Right lung (tissue), 5 donors: Measurements from ENCODE around the gene AGBL1. TPM values are rescaled to one million over a fixed set of nuclear protein-coding genes. Genes with fewer than 3 reads are reported as not detected.
"Not testable (repeated sequence)": the region's sequence is repeated elsewhere in the genome, so short reads cannot be mapped to it uniquely, and the experiment has no call there.

ENCODE experiments used
- DNase-seq, 2 donors: peaks; one replicate each; pipeline ENCODE4 v3.0.0-alpha.2; 2013
- polyA plus RNA-seq, 5 donors: library from polyadenylated mRNA; unstranded; fragments of 120-200 nt; gene quantifications; one replicate each; pipeline versions ENCODE4 v1.2.1 to v1.2.3, GENCODE V29; 2013; ENCODE audit warnings: inconsistent platforms in 1 of 5, low replicate concordance in 1 of 5; ENCODE audit not compliant: insufficient read length in 5 of 5, insufficient read depth in 1 of 5

Gene AGBL1
- polyA plus RNA-seq, 5 donors: 0.05 to 0.26 (median 0.07) TPM

DNA sequence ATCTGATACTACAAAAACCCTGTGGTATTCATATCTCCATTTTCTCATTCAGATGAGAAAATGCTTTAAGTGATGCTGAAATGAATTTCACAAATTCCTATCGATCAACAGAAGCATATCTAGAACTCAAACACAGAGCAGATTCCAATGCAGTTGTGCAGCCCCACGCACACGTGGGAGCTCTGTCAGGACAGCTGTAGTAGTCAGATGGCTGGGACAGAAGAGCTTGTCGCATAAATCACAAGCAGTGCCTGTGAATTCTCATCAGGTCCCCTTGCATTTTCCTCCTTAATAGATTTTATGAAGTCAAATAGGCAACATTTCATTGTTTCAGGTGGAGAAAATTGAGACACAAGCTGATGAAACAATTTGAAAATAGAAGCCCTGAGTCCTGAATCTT lies 792.3 kb downstream of the AGBL1 start:
- no peak for DNase-seq

DNA sequence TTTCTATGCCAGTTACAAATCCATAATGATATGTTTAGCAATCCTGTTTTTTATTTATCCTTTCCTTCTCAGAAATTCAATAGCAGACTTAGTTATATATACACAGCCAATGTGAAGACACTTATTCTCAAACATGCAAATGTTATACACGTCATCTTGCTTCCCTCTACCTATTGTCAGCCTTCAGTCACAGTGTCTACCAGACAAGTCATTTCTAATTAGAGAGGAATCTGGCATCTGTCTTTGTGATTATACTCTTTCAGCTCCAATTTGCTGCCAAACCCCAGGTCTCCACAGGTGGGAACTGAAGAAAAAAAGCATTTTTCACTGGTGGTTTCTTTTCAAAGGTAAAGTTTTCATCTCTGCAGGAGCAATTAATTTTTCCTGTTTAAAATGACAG lies 793.1 kb downstream of the AGBL1 start:
- no peak for DNase-seq

DNA sequence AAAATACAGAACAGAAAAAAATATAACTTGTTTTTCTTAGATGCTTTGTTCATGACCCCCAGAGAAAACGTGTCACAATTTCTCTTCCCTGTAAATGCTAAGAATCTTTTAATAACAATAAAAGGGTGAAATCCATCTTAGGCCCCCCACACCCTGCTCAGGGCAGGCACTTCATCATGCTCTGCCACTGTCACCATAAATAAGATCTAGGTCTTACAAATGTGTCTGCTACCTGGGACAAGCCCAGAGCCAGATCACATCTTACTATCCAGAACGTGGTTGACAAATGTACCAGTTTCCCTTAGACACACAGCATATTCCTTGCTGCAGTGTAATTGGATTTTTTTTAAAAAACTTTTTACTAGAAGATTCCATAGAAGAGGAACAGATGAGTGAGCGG lies 795.4 kb downstream of the AGBL1 start:
- DNase-seq: no peak

DNA sequence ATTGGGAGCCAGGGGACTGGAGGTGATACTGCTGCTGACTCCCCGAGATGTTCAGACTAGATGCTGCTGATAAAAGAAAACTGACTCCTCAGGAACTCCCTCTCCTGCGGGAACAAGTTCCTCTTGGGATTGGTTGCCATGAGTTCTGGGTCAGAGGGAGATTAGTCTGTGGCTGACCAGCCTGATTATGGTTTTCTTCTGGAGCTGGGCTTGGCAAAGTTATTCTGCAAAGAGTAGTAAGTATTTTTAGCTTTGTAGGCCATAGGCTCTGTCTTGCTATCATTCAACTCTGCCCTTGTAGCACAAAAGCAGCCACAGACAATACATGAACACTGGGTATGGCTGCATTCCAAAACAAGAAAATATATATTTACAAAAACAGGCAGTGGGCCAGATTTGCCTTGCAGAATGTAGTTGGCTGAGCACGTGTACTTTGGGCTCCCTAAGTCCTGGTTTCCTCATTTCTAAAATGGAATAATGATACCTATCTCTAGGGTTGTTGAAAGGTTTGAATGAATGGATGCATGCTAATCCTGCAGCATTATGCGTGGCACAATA lies 796.8 kb downstream of the AGBL1 start:
- DNase-seq: no peak

DNA sequence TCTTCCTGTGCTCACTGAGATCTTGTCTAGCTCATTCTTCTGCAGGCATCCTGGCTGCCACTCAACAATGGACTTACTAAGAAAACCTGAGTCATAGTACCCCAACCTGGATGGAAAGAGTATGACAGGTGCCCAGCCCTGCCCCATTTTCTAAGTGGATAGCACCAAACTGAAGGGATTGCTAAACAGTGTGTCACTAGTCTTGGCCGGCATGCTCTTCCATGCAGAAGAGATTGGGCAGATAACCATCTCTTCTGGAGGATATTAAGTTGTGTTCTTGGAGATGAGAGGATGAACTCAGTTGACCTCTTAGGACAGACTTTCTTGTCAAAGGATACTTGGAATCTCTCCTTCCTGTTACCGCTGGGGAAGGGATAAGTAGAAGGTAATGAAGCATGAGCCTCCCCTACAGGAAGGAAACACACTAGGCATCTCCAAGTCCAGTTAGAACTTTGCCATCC lies 797.5 kb downstream of the AGBL1 start:
- DNase-seq: no peak

DNA sequence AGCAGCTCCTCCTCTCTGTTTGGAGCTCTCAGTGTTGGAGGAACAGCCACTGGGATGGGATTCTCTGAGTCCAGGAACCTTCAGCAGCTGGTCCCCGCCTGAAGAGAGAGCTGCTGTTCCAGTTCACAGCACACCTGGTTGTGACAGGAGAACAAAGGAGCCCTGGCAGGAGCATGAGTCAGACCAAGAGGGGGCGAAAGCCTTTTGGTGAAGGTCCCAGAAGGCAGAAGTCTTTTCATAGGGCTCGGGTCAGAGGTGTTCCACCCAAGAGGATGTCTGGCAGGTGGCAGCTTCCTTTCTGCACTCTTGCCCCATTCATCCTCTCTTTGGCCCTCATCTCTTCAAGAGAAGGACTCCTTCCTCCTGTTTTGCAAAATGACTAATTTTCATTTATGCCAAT lies 799.2 kb downstream of the AGBL1 start:
- DNase-seq: not testable (repeated sequence)

DNA sequence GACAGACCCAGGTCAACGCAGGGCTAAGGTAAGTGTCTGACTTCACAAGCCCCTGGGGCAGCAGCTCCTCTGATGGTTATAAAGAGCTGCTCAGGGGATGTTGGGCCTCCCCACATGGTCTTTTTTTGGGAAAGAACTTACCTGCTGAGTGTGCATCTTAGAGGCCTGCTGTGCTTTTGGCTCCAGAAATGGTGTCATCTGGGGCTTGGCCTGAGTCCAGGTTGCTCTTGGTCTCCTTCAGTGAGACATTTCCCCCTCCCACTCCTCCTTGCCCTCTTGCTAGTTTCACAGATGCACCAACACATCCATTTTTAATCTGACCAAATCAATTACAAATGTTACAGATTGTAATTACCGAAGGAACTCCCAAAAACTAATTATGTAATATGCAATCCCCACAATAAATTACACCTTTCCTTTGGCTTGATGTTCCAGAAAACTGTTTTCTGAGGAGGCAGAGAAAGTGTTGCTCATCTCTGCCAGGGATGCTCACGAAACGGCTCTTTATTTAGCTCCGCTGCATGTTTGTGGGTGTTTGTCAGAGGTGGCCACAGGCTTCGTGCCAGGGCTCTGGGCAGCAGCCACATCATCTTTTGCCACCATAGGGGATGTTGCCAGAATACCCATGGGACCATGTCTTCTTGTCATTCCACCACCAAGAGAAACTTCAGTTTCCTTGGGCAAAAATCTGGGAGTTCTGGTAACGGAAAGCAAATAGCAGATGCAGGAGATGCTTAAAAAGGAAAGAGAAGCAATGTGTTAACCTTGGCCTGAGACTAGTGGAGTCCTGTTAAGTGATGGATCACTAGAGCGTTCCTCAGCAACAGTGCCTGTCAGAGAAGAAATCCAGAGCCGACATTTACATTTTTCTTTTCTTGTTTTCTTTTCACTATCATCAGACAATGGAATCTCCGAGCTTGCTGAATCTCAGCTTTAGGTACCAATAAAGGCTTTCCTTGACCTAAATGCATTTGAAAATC lies 799.9 kb downstream of the AGBL1 start:
- no peak for DNase-seq

DNA sequence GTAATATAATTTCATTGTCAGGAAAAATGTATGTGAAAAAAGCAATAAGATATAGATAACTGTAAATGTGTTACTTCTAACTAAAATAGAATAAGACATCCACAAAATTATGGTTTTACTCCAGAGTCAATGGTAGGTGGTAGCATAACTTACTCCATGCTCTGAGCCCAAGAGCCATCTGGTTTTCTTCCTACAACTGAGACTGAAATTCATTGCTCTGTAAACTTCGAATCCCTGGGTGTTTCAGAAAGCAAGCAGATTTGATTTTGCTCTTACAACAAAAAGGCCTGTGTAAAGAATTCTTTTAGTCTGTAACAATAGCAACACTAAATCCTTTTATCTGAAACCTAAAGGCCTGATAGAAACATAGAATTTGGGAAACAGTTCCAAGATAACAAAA lies 805.9 kb downstream of the AGBL1 start:
- DNase-seq: peak in 1 of 2 donors; percentile 21

DNA sequence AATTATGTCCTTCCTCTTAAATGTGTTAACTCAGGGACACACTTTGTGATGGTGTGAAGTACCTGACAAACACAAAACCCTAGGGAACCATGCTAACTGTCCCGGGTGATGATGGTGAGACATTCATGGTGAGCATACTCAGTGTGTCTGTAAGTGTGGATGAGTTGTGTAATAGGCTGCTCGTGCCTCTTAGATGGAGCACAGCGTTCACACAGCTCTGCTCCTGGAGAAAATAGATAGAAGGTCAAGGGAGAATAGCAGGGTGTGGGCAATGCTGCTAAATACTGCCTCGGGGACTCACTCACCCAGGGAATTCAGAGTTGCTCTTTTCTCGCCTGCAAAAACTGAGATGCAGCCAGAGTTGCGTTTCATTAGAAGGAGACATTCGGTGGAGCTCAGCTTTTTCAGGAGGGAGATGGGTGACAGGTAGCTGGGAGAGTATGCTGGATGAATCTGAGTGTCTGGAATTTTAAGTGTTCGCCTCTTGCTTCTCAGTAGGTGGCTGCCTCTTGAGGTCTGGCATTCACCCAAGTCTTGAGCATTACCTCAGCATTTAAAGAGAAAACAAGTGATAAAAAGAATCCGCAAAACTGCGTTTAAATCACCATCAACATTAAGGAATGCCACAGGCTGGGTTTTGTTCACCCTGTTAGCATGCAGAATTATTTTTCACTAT lies 813.2 kb downstream of the AGBL1 start:
- no peak for DNase-seq

DNA sequence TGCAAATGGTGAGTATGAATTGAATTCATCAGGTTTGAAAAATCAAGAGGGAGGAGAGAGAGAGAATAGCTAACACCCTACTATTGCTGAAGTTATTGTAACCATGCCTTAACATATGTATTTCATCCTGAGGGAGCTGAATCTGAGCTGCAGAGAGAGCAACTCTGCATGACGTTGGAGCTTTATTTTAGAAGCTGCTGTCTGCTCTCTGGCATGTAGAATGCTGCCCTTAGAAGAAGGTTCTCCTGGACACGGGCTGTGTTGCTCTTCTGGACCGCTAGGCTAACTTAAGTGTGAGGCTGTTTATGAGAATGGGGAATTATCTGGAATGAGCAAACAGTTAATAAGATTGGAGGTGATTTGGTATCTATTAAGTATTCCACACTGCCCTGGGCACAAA lies 814.6 kb downstream of the AGBL1 start:
- no peak for DNase-seq

DNA sequence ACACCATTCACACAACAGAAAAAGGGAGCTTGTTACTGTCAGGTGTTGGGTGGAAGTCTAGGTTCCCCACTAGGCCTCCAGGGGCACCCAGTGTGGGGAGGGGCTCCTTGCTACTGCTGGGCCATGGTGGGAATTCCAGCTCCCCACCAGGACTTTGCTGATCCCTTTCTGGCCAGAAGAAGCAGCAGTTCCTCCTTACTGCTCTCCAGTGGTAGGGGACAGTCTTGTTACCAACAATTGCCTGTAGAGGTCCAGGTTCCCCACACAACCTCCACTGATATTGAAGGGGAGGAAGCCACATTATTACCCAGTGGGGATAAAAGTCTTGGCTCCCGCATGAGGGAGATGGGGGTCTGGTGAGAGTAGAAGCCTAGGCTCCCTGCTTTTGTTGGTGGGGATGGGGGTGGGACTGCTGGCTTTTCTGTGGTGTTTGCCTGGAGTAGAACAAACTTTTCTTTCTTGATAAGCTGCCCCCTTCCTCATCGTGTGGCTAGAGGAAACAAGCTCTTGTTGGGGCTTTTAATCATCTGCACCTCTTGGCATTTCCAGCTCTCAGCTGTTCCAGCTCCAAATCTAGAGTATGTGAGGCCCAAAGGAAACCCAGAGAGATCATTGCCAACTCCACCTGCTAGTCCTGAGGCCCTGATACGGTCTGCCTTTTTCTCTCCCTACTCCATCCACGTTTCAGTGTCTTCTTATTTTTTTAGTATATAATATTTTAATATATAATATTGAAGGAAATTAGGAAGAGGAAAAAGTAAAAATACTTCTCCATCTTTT lies 824.2 kb downstream of the AGBL1 start:
- DNase-seq: no peak

DNA sequence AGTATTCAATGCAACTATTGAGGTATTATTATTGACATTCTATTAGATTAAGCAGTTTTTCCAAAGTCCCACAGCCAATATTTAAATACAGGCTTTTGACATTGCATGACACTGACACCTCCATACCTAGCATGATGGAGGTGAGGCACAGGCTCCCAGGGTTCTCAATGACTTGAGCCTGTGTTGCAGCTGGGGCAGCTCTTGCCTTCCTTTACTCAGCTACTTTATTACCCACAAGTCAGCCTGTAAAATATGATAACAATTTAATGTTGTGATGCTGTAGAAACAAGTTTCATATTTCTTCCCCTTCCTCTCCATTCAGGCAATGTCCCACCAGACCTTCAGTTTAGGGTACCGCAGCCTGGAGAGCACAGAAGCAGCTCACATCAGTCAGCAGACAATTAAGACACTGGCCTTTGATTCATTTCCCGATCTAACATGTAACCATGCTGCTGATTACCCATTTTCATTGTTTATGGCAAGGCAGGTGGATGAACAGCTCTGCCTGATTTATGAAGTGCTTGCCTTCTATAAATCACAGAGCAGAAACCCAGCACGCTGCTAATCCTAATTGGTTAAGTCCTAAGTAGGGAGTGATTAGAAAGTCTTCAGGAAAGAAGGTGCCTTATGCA lies 826.1 kb downstream of the AGBL1 start:
- DNase-seq: no peak

DNA sequence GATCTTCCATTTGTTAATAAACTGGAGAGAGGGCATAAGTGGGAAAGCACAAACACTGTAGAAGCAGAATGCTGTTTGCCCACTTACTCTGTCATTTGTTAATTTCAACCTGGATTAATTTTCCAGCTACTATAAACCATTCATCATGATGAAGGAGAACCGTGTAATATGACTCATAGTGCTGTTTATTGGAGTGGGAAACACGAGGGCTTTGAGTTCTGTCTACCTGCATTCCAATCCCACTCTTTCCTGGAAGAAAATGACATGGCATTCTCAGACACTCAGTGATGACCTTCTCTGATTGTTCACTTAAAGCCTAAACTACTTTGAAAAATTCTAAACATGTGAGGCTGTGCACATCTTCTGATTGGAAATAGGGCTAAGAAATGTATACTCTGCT lies 826.7 kb downstream of the AGBL1 start:
- no peak for DNase-seq

DNA sequence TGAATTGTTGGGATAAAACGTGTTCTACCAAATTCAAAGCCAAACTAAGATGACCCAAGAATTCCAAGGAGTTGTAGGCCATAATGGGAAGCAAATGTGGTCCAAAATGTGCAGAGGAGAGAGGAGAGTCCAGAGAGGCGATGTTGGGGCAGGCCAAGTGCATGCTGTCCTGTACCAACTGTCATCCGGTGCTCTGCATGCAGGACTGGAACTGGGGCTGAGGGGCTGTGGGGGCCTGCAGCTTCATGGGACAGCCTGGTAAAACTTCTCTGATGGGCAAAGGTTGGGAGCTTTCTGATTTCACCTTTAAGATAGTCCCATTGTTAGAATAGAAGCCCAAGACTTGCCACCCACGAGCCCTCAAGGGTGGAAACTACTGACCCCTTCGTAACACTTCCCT lies 831.4 kb downstream of the AGBL1 start:
- DNase-seq: no peak

DNA sequence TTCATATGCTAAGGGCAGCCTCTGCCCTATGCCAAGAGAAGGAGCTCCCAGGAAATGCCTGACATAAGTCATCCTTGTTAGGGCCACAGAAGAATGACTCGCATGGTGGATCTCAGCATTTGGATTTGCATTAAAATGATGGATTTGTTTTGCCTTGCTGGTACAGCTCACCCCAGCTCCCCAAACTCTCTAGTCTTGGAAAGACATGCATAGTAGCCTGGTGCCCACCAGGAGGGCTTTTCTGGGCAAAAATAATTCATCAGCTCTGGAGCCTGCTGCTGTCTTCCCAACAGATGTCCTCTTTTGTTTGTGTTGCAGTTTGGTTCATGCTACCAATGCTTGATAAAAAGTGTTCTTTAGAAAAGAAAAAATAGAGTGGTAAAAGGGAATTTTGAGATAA lies 833.0 kb downstream of the AGBL1 start:
- no peak for DNase-seq

DNA sequence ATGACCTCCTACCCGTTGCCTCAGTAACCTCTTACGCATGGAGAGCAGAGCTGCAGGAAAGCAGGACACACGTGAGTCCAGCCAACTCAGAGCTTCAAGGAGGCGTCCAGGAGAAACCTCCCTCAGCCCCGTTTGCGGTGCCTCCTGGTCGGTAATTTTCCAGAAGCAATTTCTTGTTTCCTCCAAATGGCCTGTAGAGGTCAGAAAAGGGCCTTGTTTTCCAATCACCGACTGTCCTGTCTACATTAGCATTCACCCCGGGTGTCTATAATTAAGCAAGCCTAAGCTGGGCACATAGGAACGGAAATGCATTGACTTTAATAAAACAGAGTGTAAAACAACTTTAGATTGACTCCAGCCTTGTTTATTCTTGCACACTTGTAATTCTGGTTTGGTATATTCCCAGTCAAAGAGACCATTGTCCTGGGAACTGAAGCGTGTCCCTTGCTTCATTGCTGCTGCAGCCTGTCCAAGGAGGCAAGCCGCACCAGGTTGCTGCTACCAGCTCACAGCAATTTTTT lies 836.2 kb downstream of the AGBL1 start:
- DNase-seq: peak; percentile 15 to 37

DNA sequence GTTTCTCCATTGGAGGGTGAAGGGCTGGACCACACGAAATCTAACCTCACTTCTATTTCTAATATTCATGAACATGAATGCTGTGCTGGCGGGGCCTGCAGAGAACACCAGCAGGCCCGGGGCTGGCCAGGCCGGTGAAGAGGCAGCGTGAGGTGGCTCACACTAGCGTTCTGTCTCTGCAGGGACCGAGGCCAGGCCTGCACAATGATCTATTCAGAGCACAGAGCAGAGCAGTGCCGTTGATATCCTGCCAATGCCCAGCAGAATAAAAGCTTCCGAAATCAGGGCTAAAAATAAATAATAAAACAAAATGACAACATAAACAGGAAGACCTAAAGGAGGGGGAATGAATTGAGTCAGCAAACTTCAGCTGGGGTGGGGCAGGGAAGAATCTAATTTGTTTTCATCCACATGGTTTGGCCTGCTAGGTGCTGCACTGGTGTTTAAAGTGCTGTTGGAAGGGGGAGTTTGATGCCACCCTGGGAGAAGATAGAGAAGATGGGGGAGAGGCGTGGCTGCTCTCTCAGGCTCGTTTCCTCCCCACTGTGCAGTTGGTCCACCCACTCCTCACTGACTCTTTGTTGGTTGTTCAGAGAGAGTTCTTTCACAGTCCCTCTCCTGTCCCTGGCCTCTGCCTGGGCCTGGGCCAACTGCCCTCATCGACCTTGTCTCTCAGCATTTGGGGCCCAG lies 837.1 kb downstream of the AGBL1 start:
- peak; percentile 11 to 14 for DNase-seq

DNA sequence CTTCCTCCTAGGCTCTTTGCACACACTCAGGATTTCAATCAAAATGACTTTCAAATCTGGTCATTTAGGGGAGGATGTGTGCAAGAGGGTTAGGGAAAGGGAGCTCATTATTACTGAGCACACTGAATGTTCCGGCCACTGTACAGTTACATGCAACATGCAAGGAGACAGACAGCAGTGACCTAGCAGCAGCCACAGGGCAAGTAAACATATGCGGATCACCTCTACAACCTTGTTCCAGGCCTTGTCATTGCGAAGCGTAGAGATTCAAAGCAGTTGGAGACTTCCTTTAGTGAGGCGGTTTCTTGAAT lies 837.6 kb downstream of the AGBL1 start:
- DNase-seq: peak in 1 of 2 donors; percentile 5

DNA sequence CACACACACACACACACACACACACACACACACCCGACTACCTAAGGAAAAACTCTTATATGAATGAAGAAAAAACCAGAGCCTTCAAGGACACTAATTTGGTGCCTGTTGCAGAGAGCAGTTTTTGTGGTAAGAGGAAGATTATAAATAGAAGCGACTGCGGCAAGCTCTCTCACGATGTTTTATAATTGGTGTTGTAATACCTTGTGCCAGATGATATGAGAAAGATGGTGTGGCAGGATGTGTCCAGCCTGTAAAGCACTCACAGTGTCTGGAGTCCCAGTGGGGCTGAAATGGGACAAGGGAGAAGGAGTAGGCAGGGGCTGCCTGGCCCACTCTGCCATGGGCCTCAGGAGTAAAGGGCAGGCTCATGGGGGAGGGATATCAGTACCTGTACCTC lies 839.9 kb downstream of the AGBL1 start:
- peak; percentile 15 to 30 for DNase-seq

DNA sequence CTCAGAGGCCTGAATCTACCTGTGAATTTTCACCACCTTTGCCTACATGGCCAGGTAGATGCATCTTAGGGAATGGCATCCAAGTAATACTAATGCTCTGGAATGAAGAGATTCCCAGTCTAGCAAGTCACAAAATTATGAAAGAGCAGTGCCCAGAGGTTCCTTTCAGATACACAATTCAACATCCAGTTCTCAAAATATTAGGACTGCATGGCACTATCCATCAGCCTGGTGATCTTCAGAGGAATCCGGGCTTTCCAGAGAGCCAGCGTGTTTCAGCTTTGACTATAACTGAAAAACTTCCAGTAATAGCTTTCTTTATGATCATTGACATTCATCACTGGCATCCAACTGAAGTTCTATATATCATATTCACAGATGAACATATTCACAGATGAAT lies 849.8 kb downstream of the AGBL1 start:
- no peak for DNase-seq

DNA sequence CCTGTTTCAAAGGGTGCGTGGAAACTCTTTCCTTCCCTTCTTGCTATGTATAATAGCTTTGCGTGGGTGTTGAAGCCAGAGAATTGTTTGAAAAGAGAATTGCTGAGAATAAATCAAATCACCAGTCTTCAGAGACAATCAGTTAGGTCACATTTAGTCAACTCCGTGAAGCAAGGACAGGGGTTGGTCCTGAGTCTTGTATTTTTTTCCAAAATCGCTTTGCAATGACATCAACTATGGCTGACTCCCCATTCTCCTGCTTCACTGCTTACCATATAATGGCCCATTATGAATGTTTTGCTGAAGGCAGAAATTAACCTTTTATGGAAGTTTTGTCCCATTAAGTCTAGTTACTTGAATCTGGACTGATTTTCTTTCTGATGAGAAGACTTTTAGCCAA lies 852.8 kb downstream of the AGBL1 start:
- DNase-seq: no peak
